Measurements from ENCODE around the gene OAS2. TPM values are rescaled to one million over a fixed set of nuclear protein-coding genes. Genes with fewer than 3 reads are reported as not detected.
A peak's percentile ranks its signal among the peaks of the same experiment; 100 is the strongest.

OAS2 gene
- total RNA-seq, 1 experiment from 2014 or later = 0.25 TPM

DNA sequence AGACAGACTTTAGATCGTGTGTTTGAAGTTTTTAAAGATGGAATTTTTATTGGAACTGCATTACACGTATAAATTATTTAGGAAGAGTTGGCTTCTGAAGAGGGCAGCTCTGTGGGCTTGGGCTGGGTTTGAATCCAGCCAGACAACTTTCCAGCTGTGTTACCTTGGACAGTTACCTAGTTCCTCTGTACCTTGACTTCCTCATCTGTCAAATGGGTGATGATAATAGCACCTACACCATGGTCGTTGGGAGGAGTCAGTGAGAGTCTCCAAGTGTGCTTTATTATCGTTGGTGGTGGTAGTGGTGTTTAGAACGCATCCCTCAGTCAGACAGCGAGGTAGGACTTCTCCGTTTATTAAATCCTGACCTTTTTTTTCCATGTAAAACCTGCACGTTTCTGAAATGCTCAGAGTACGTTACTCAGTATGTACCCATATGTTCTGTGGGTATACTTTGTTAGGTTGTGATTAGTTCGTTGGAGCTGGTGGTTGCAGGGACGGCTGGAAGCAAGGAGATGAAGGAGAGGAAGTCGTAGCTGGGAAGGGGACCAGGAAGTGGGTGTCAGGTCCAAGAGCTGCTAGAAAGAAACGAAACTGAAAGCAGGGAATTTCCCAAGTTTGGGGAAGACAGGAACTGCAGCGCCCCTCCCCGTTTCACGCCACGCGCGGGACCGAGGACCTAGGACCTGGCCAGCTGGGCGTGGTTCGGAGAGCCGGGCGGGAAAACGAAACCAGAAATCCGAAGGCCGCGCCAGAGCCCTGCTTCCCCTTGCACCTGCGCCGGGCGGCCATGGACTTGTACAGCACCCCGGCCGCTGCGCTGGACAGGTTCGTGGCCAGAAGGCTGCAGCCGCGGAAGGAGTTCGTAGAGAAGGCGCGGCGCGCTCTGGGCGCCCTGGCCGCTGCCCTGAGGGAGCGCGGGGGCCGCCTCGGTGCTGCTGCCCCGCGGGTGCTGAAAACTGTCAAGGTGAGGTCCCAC lies 40.3 kb upstream of the OAS2 start, which contains the start of gene OAS3:
Gene OAS3, plus strand, starts transcription at position 734 of the 979 bp plus-strand sequence. Its CDS starts 57 bp downstream, at position 791.
- Mint-ChIP-seq H3K9me3 (ENCODE audit: unreplicated experiment) (peaks cover 6% of the 10 kb centered on the region), H3K4me3 (ENCODE audit: unreplicated experiment) (peak within 1 kb of the TSS; percentile 81), H3K27me3 (ENCODE audit: insufficient read depth, unreplicated experiment) (no peaks in the 10 kb centered on the region), H3K27ac (ENCODE audit: unreplicated experiment) (peak within 1 kb of the TSS; percentile 81), H3K36me3 (ENCODE audit: insufficient read depth, unreplicated experiment) (peaks cover 6% of the 10 kb centered on the region), H3K4me1 (ENCODE audit: low read depth, unreplicated experiment) (no peaks in the 10 kb centered on the region)
- Histone ChIP-seq H3K4me1 (no peaks in the 10 kb centered on the region), H3K36me3 (ENCODE audit: control insufficient read depth, insufficient read depth, low read length) (no peaks in the 10 kb centered on the region), H3K9me3 (no peaks in the 10 kb centered on the region), H3K4me3 (ENCODE audit: low read depth, low read length) (peak within 1 kb of the TSS; percentile 55), H3K27me3 (replicated peaks; ENCODE audit: control insufficient read depth, insufficient read depth, low read length) (no peaks in the 10 kb centered on the region)
- TSS peak; percentile 77 for BruUV-seq (replicated peaks)
- ChIA-PET POLR2A (interaction anchor here (0.5 to 1.4 kb wide), 3 partner anchors 12 to 104 kb away, joined by 3 to 4 read pairs (median 4); partner anchors contain the start of gene OAS1), CTCF (no interaction called here)
- TF ChIP-seq, protein P1, sequence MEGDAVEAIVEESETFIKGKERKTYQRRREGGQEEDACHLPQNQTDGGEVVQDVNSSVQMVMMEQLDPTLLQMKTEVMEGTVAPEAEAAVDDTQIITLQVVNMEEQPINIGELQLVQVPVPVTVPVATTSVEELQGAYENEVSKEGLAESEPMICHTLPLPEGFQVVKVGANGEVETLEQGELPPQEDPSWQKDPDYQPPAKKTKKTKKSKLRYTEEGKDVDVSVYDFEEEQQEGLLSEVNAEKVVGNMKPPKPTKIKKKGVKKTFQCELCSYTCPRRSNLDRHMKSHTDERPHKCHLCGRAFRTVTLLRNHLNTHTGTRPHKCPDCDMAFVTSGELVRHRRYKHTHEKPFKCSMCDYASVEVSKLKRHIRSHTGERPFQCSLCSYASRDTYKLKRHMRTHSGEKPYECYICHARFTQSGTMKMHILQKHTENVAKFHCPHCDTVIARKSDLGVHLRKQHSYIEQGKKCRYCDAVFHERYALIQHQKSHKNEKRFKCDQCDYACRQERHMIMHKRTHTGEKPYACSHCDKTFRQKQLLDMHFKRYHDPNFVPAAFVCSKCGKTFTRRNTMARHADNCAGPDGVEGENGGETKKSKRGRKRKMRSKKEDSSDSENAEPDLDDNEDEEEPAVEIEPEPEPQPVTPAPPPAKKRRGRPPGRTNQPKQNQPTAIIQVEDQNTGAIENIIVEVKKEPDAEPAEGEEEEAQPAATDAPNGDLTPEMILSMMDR (IDR thresholded peaks at IDR 0.05; ENCODE audit: insufficient read depth in 1 of 2, low read depth in 1 of 2, low read length in 1 of 2, severe bottlenecking in 1 of 2, unreplicated experiment in 1 of 2) = peak in 1 of 2 experiments; percentile 1
- DNase-seq = peak; percentile 79 to 86
- intact Hi-C loops (cut with micrococcal nuclease; ENCODE audit: unreplicated experiment) = no loop called here

DNA sequence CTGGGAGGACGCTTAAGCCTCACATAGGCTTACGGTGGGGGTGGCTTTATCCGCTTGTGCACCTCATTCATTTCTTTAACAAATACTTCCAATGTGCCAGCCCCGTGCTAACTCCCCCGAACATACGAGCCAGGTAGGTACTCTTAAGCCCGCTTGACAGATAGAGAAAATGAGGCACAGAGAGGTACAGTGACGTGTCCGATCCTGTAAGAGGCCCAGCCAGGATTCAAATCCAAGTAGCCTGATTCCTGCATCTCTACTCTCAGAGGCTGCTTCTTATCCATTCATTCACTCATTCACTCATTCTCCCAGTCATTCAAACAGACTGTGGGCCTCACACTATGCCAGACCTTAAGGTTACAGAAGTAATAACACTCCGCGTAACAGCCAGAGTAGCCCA lies 39.6 kb upstream of the OAS2 start:
- Histone ChIP-seq H3K36me3 (ENCODE audit: control insufficient read depth, insufficient read depth, low read length) (no peaks in the 10 kb centered on the region), H3K4me3 (ENCODE audit: low read depth, low read length) (peak overlapping the region; percentile 55), H3K4me1 (no peaks in the 10 kb centered on the region), H3K27me3 (replicated peaks; ENCODE audit: control insufficient read depth, insufficient read depth, low read length) (no peaks in the 10 kb centered on the region), H3K9me3 (no peaks in the 10 kb centered on the region)
- DNase-seq = no peak
- Mint-ChIP-seq H3K36me3 (ENCODE audit: insufficient read depth, unreplicated experiment) (peaks cover 6% of the 10 kb centered on the region), H3K4me3 (ENCODE audit: unreplicated experiment) (peak overlapping the region; percentile 81), H3K27ac (ENCODE audit: unreplicated experiment) (no peak overlapping the region), H3K9me3 (ENCODE audit: unreplicated experiment) (peaks cover 6% of the 10 kb centered on the region), H3K4me1 (ENCODE audit: low read depth, unreplicated experiment) (no peaks in the 10 kb centered on the region), H3K27me3 (ENCODE audit: insufficient read depth, unreplicated experiment) (no peaks in the 10 kb centered on the region)
- CTCF ChIA-PET = no interaction called here
- BruUV-seq (replicated peaks) = TSS peak; percentile 76
- TF ChIP-seq, protein P1 (IDR thresholded peaks at IDR 0.05; ENCODE audit: insufficient read depth in 1 of 2, low read depth in 1 of 2, low read length in 1 of 2, severe bottlenecking in 1 of 2, unreplicated experiment in 1 of 2) = no peak
- intact Hi-C loops (cut with micrococcal nuclease; ENCODE audit: unreplicated experiment) = no loop called here
- POLR2A ChIA-PET = interaction anchor here (1.4 kb wide), 1 partner anchor 32 kb away, joined by 4 read pairs; the partner anchor contains the start of gene OAS1

DNA sequence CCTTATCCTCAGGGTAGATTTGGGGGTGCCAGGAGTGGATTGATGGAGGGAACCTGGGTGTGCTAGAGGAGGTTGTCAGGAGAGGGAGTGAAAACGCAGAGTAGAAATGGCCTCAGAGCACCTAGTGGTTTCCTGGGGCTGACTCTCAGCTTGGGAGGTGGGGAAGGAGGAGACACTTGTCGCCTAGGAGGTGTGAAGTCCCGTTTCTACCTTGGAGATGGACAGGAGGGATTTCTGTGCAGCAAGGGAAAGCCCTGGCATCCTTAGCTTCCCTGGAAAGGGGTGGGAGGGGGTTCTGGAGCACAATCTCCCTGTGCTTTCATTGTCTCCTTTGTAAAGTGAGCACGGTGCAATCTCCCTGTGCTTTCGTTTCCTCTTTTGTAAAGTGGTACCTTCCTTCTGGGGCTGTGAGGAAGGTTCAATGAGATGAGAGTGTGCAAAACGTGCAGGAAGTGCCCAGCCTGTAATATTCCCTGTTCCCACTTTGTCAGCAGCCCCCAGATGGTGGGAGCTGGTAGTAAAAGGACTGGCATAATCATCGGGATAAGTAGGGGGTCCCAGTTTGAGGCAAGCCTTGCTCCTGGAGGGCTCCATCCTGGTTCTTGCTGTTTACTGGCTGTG lies 38.4 kb upstream of the OAS2 start:
- intact Hi-C loops (cut with micrococcal nuclease; ENCODE audit: unreplicated experiment) = no loop called here
- ChIA-PET POLR2A (no interaction called here), CTCF (no interaction called here)
- H3K36me3 ChIP-seq (ENCODE audit: control insufficient read depth, insufficient read depth, low read length) = no peaks in the 10 kb centered on the region
- DNase-seq = no peak
- H3K9me3 ChIP-seq = no peaks in the 10 kb centered on the region
- no peaks in the 10 kb centered on the region for H3K27me3 ChIP-seq (replicated peaks; ENCODE audit: control insufficient read depth, insufficient read depth, low read length)
- BruUV-seq (replicated peaks) = no TSS peak
- no peak overlapping the region for H3K27ac Mint-ChIP-seq (ENCODE audit: unreplicated experiment)
- H3K9me3 Mint-ChIP-seq (ENCODE audit: unreplicated experiment) = peaks cover 6% of the 10 kb centered on the region
- no peaks in the 10 kb centered on the region for H3K4me1 ChIP-seq
- H3K27me3 Mint-ChIP-seq (ENCODE audit: insufficient read depth, unreplicated experiment) = no peaks in the 10 kb centered on the region
- no peaks in the 10 kb centered on the region for H3K4me1 Mint-ChIP-seq (ENCODE audit: low read depth, unreplicated experiment)
- TF ChIP-seq, protein P1 (IDR thresholded peaks at IDR 0.05; ENCODE audit: insufficient read depth in 1 of 2, low read depth in 1 of 2, low read length in 1 of 2, severe bottlenecking in 1 of 2, unreplicated experiment in 1 of 2) = no peak
- H3K4me3 ChIP-seq (ENCODE audit: low read depth, low read length) = no peak overlapping the region
- H3K4me3 Mint-ChIP-seq (ENCODE audit: unreplicated experiment) = peak overlapping the region; percentile 81
- peaks cover 6% of the 10 kb centered on the region for H3K36me3 Mint-ChIP-seq (ENCODE audit: insufficient read depth, unreplicated experiment)
